Midbrain (tissue), 1 donor: ENCODE results near the gene EIF2A.
"Not testable (repeated sequence)": the region's sequence is repeated elsewhere in the genome, so short reads cannot be mapped to it uniquely, and the experiment has no call there.

ENCODE experiments used
- DNase-seq: peaks from one replicate; lab custom pipeline; 2025; lab: John Stamatoyannopoulos, UW

Gene EIF2A

GRCh38 chr3:150546226-150547044 is at the start of gene EIF2A, which contains the start of gene SERP1:
Gene EIF2A, plus strand, starts transcription at chr3:150546787. Its CDS starts 16 bp downstream, at chr3:150546803.
Gene SERP1, minus strand, starts transcription at chr3:150546496. Its CDS starts 361 bp downstream, at chr3:150546135.
- peak; percentile 100 for DNase-seq

GRCh38 chr3:150497956-150498355 is 48.6 kb upstream of the EIF2A start:
- no peak for DNase-seq

- not testable (repeated sequence) for DNase-seq
Observed at GRCh38 chr3:150500960-150501359, 45.6 kb upstream of the EIF2A start.

GRCh38 chr3:150503402-150504099 is 43.0 kb upstream of the EIF2A start:
- no peak for DNase-seq

GRCh38 chr3:150504483-150504882 is 42.1 kb upstream of the EIF2A start:
- no peak for DNase-seq

- DNase-seq: no peak
Observed at GRCh38 chr3:150508401-150508800, 38.2 kb upstream of the EIF2A start.

- no peak for DNase-seq
Observed at GRCh38 chr3:150509780-150510179, 36.8 kb upstream of the EIF2A start.

- no peak for DNase-seq
Observed at GRCh38 chr3:150511122-150511821, 35.3 kb upstream of the EIF2A start.

- DNase-seq: no peak
Observed at GRCh38 chr3:150515210-150515609, 31.4 kb upstream of the EIF2A start.

GRCh38 chr3:150519026-150519425 is 27.6 kb upstream of the EIF2A start:
- DNase-seq: no peak

GRCh38 chr3:150520408-150520807 is 26.2 kb upstream of the EIF2A start:
- DNase-seq: no peak

GRCh38 chr3:150521463-150521862 is 25.1 kb upstream of the EIF2A start:
- no peak for DNase-seq

- no peak for DNase-seq
Observed at GRCh38 chr3:150523538-150523937, 23.0 kb upstream of the EIF2A start.

GRCh38 chr3:150527464-150528255 is 18.9 kb upstream of the EIF2A start:
- DNase-seq: no peak

GRCh38 chr3:150528354-150528797 is 18.2 kb upstream of the EIF2A start:
- DNase-seq: peak; percentile 12

- DNase-seq: no peak
Observed at GRCh38 chr3:150531775-150532174, 14.8 kb upstream of the EIF2A start.

GRCh38 chr3:150535204-150535603 is 11.4 kb upstream of the EIF2A start:
- DNase-seq: no peak

GRCh38 chr3:150538324-150539208 is 8.0 kb upstream of the EIF2A start:
- DNase-seq: no peak

GRCh38 chr3:150540297-150540696 is 6.3 kb upstream of the EIF2A start:
- DNase-seq: no peak

GRCh38 chr3:150540991-150541390 is 5.6 kb upstream of the EIF2A start:
- no peak for DNase-seq

- no peak for DNase-seq
Observed at GRCh38 chr3:150543128-150543527, 3.5 kb upstream of the EIF2A start.
